Lung (tissue), 12 donors: ENCODE measurements around the gene AIFM3. TPM values are rescaled to one million over a fixed set of nuclear protein-coding genes. Genes with fewer than 3 reads are reported as not detected.

Experiments used
- ATAC-seq: fragments of 200-7000 bp; cut with Tn5 transposase; one replicate; pipeline ENCODE4 v1.9.1; 2020; ENCODE audit warnings: moderate number of reproducible peaks; ENCODE audit not compliant: insufficient read depth, low FRiP score
- DNase-seq, 3 donors: peaks; one replicate each; pipeline ENCODE4 v3.0.0-alpha.2; 2013 to 2017
- H3K27ac ChIP-seq, 2 donors: one replicate each; pipeline ENCODE4 v1.5.1; 2013; ENCODE audit warnings: mild to moderate bottlenecking in 2 of 2, moderate library complexity in 2 of 2, control low read depth in 1 of 2, inconsistent platforms in 1 of 2, low read depth in 1 of 2, low read length in 1 of 2
- H3K27me3 ChIP-seq, 3 donors: one replicate each; pipeline ENCODE4 v1.5.1; 2013; ENCODE audit warnings: low read length in 2 of 3; ENCODE audit not compliant: control insufficient read depth in 3 of 3, insufficient read depth in 3 of 3
- H3K36me3 ChIP-seq, 4 donors: one replicate each; pipeline ENCODE4 v1.5.1; 2013; ENCODE audit warnings: low read length in 4 of 4, mild to moderate bottlenecking in 1 of 4, moderate library complexity in 1 of 4; ENCODE audit not compliant: control insufficient read depth in 4 of 4, insufficient read depth in 4 of 4
- H3K4me1 ChIP-seq, 5 donors: one replicate each; pipeline ENCODE4 v1.5.1; 2013; ENCODE audit warnings: low read length in 5 of 5, mild to moderate bottlenecking in 2 of 5, moderate library complexity in 1 of 5; ENCODE audit not compliant: control insufficient read depth in 5 of 5, insufficient read depth in 5 of 5
- H3K4me3 ChIP-seq: one replicate; pipeline ENCODE4 v1.5.1; 2013; ENCODE audit warnings: mild to moderate bottlenecking, control low read depth, moderate library complexity
- H3K9ac ChIP-seq, 2 donors: one replicate each; pipeline ENCODE4 v1.5.1; 2013; ENCODE audit warnings: low read length in 2 of 2, control low read depth in 1 of 2; ENCODE audit not compliant: insufficient read depth in 1 of 2
- H3K9me3 ChIP-seq, 4 donors: one replicate each; pipeline ENCODE4 v1.5.1; 2013; ENCODE audit warnings: low read length in 3 of 4, mild to moderate bottlenecking in 1 of 4, moderate library complexity in 1 of 4; ENCODE audit not compliant: control insufficient read depth in 4 of 4, insufficient read depth in 3 of 4
- CTCF ChIP-seq: IDR thresholded peaks from 2 replicates; pipeline ENCODE4 v1.5.1; 2012; ENCODE audit warnings: mild to moderate bottlenecking; ENCODE audit errors: control extremely low read depth, extremely low read depth
- WGBS, 2 donors: extraction: QIAGEN DNeasy Blood & Tissue Kit; methylation state at CpG; one replicate each; pipeline ENCODE4 v1.1.7; 2013; 5-methylcytosine and 5-hydroxymethylcytosine counted together
- polyA plus RNA-seq, 2 donors: library from polyadenylated mRNA; stranded (reverse); fragments of 200-250 nt; gene quantifications; one replicate each; pipeline ENCODE4 v1.2.1, GENCODE V29; 2013
- total RNA-seq, 2 donors: library from RNA; depleted of rRNA in 1 of 2; stranded (reverse); fragments of >200 nt in 1 of 2; gene quantifications; one replicate each; pipeline ENCODE4 v1.2.1, GENCODE V29; 2014 to 2021
- donor health status: control.
- donor health status: control.
- donor health status: Bipolar disorder and iron deficiency.
- donor health status: healthy.
- donor health status: DM: yes; HTN: yes; CAD: no.

The AIFM3 gene
- total and polyA plus RNA-seq, 4 donors = 0.48 to 7.5 (median 4.8) TPM

GRCh38 chr22:21012446-21013407, 45.7 kb downstream of the AIFM3 start:
- Histone ChIP-seq H3K9ac (no peak overlapping the region), H3K27ac (no peak overlapping the region), H3K27me3 (no peaks in the 10 kb centered on the region), H3K36me3 (peaks cover 0 to under 1% (median 0%) of the 10 kb centered on the region in 4 donors), H3K4me3 (no peak overlapping the region), H3K9me3 (no peaks in the 10 kb centered on the region), H3K4me1 (peaks cover 2 to 36% (median 10%) of the 10 kb centered on the region in 5 donors)
- DNase-seq (no peak), ATAC-seq (no peak)
- TF ChIP-seq CTCF = no peak
- WGBS, 2 donors = 83 to 88% methylated on average over 14 of the region's 14 CpGs

GRCh38 chr22:21013657-21014201, 46.7 kb downstream of the AIFM3 start:
- Histone ChIP-seq H3K4me3 (peak overlapping the region; percentile 37), H3K27ac (peak overlapping the region in 1 of 2 donors; percentile 81), H3K9me3 (no peaks in the 10 kb centered on the region), H3K27me3 (no peaks in the 10 kb centered on the region), H3K4me1 (peaks cover 2 to 36% (median 10%) of the 10 kb centered on the region in 5 donors), H3K36me3 (no peaks in the 10 kb centered on the region), H3K9ac (peak overlapping the region; percentile 6 to 13)
- TF ChIP-seq CTCF = no peak
- 14 to 15% methylated on average over 24 of the region's 24 CpGs for WGBS, 2 donors
- ATAC-seq (no peak), DNase-seq (no peak)

GRCh38 chr22:21014202-21014725, 47.2 kb downstream of the AIFM3 start:
- DNase-seq (peak; percentile 96 to 98 (median 97)), ATAC-seq (peak; percentile 76)
- Histone ChIP-seq H3K4me3 (peak overlapping the region; percentile 37), H3K27ac (peak overlapping the region in 1 of 2 donors; percentile 81), H3K27me3 (no peaks in the 10 kb centered on the region), H3K9ac (peak overlapping the region in 1 of 2 donors; percentile 6), H3K36me3 (no peaks in the 10 kb centered on the region), H3K4me1 (peaks cover 2 to 36% (median 10%) of the 10 kb centered on the region in 5 donors), H3K9me3 (no peaks in the 10 kb centered on the region)
- WGBS, 2 donors = 1 to 2% methylated on average over 40 of the region's 40 CpGs
- TF ChIP-seq CTCF = no peak
